Measurements from ENCODE around the gene MYBPC3. TPM values are rescaled to one million over a fixed set of nuclear protein-coding genes. Genes with fewer than 3 reads are reported as not detected.
A peak's percentile ranks its signal among the peaks of the same experiment; 100 is the strongest.

MYBPC3 gene
- polyA plus RNA-seq: 1 to 10 TPM in 1 of 4 donors, under 1 TPM in 2, not detected in 1; 0.03 to 5.4 (median 0.04) TPM
- long read RNA-seq, donor 1: 0 reads
- long read RNA-seq, donor 2: 0 reads
- long read RNA-seq, donor 3: 0 reads
- long read RNA-seq, donor 4: 0 reads
- long read RNA-seq, donor 5: 0 reads
- long read RNA-seq, donor 6: 0 reads
- long read RNA-seq, donor 7: 0 reads
- long read RNA-seq, donor 8: 0 reads
- long read RNA-seq, donor 9: 0 reads
- long read RNA-seq, donor 10: 0 reads

- DNase-seq (no peak), FAIRE-seq (no peak)
- Histone ChIP-seq H3K27me3 (ENCODE audit: control insufficient read depth in 3 of 3, insufficient read depth in 3 of 3, low read length in 3 of 3) (no peaks in the 10 kb centered on the region), H3K27ac (ENCODE audit: low read depth in 1 of 3, low read length in 2 of 3) (no peak within 1 kb of the TSS), H3K9me3 (ENCODE audit: control insufficient read depth in 2 of 2, insufficient read depth in 1 of 2, low read depth in 1 of 2, low read length in 1 of 2) (no peaks in the 10 kb centered on the region), H3K4me3 (ENCODE audit: low read depth in 1 of 3, low read length in 3 of 3) (no peak within 1 kb of the TSS), H3K36me3 (ENCODE audit: control insufficient read depth in 3 of 3, insufficient read depth in 2 of 3, low read depth in 1 of 3, low read length in 3 of 3) (no peaks in the 10 kb centered on the region), H3K4me1 (ENCODE audit: control insufficient read depth in 3 of 3, insufficient read depth in 2 of 3, low read depth in 1 of 3, low read length in 2 of 3) (no peaks in the 10 kb centered on the region)
- WGBS, 3 donors: 84 to 85% (median 85%) methylated on average over 5 of the region's 5 CpGs
These were observed at the start of gene MYBPC3 for GRCh38 chr11:47352556-47352955. TSS of gene MYBPC3 (minus strand) at chr11:47352702. CDS start at chr11:47352647, 55 bp downstream.

DNA sequence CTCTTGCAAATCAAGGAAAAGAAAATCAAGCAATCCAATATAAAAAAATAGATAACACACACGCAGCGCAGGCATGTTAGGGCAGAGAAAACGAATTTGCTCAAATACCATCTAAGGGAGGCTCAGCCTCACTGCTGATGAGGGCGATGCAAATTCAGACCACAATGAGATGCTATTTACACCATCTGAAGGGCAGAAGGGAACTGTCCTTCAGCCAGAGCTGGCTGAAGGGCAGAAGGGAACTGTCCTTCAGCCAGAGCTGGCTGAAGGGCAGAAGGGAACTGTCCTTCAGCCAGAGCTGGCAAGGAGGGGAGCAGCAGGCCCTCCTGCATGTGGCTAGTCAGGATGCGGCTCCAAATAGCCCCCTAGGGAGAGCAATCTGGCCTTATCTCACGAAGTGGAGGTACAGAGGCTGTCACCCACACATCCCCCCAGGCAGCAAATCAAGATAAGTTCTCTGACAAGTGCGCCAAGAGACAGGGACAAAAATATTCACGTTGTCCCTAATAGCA is 48.3 kb upstream of the MYBPC3 start:
- Histone ChIP-seq H3K4me1 (ENCODE audit: control insufficient read depth in 3 of 3, insufficient read depth in 2 of 3, low read depth in 1 of 3, low read length in 2 of 3) (peaks cover 0 to 4% (median 3%) of the 10 kb centered on the region in 3 donors), H3K27ac (ENCODE audit: low read depth in 1 of 3, low read length in 2 of 3) (peak overlapping the region in 1 of 3 donors; percentile 69), H3K9me3 (ENCODE audit: control insufficient read depth in 2 of 2, insufficient read depth in 1 of 2, low read depth in 1 of 2, low read length in 1 of 2) (no peaks in the 10 kb centered on the region), H3K36me3 (ENCODE audit: control insufficient read depth in 3 of 3, insufficient read depth in 2 of 3, low read depth in 1 of 3, low read length in 3 of 3) (no peaks in the 10 kb centered on the region), H3K4me3 (ENCODE audit: low read depth in 1 of 3, low read length in 3 of 3) (peak overlapping the region in 1 of 3 donors; percentile 52), H3K27me3 (ENCODE audit: control insufficient read depth in 3 of 3, insufficient read depth in 3 of 3, low read length in 3 of 3) (no peaks in the 10 kb centered on the region)
- DNase-seq (no peak), FAIRE-seq (no peak)
- 16 to 32% (median 31%) methylated on average over 8 of the region's 8 CpGs for WGBS, 3 donors

DNA sequence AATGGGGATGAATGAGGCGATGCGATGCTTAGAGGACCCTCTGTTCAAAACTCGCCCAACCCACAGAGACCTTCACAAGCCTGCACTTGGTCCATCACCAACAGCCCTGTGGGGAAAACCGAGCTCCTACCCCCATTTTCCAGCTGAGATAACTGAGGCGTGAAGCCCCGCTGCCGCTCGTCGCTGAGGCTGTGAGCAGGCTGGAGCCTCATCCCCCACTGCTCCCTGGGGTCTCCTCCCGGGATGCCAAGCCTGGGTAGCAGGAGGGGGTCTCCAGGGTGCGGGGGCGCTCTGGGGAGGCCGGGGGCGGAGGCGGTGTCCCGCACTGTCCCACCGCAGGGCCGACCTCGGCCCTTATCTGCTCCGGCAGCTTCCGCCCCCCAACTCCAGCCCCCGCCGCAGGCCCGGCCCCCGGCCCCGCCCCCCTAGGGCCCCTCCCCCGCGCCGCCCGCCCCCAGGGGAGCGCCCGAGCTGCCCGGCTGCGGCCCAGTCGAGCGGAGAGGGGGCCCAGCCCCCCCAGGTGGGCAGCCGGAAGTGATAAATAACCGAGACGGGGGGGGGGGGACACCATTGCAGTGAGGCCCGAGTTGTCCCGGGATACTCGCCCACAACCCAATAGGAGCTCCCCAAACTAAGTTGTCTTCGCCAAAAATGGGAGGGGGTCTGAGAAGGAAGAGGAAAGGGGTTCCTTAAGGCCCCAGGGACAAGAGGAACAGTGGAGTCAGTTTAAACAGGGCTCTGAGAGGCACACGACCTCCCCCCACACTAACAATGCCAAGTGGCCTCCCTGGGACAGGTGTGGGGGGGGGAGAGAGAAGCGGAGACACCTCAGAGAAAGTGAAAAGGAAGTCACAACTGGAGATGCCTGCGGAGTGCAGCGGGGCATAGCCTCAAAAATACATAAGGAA is 47.6 kb upstream of the MYBPC3 start:
- FAIRE-seq: no peak
- Histone ChIP-seq H3K27ac (ENCODE audit: low read depth in 1 of 3, low read length in 2 of 3) (peak overlapping the region in 2 of 3 donors; percentile 53 to 69), H3K4me3 (ENCODE audit: low read depth in 1 of 3, low read length in 3 of 3) (peak overlapping the region; percentile 31 to 62 (median 51)), H3K4me1 (ENCODE audit: control insufficient read depth in 3 of 3, insufficient read depth in 2 of 3, low read depth in 1 of 3, low read length in 2 of 3) (peaks cover 0 to 4% (median 3%) of the 10 kb centered on the region in 3 donors), H3K9me3 (ENCODE audit: control insufficient read depth in 2 of 2, insufficient read depth in 1 of 2, low read depth in 1 of 2, low read length in 1 of 2) (no peaks in the 10 kb centered on the region), H3K27me3 (ENCODE audit: control insufficient read depth in 3 of 3, insufficient read depth in 3 of 3, low read length in 3 of 3) (no peaks in the 10 kb centered on the region), H3K36me3 (ENCODE audit: control insufficient read depth in 3 of 3, insufficient read depth in 2 of 3, low read depth in 1 of 3, low read length in 3 of 3) (no peaks in the 10 kb centered on the region)
- DNase-seq: peak in 1 of 2 donors; percentile 41
- WGBS, 3 donors: 6 to 9% (median 6%) methylated on average over 25 to 47 of the region's 47 CpGs

GRCh38 chr11:47398551-47398950 is 46.0 kb upstream of the MYBPC3 start:
- H3K36me3 ChIP-seq (ENCODE audit: control insufficient read depth in 3 of 3, insufficient read depth in 2 of 3, low read depth in 1 of 3, low read length in 3 of 3): no peaks in the 10 kb centered on the region
- no peaks in the 10 kb centered on the region for H3K27me3 ChIP-seq (ENCODE audit: control insufficient read depth in 3 of 3, insufficient read depth in 3 of 3, low read length in 3 of 3)
- FAIRE-seq (no peak), DNase-seq (no peak)
- peaks cover 0 to 6% (median 3%) of the 10 kb centered on the region in 3 donors for H3K4me1 ChIP-seq (ENCODE audit: control insufficient read depth in 3 of 3, insufficient read depth in 2 of 3, low read depth in 1 of 3, low read length in 2 of 3)
- WGBS, 3 donors: 98 to 100% (median 100%) methylated on average over 1 of the region's 1 CpG
- H3K9me3 ChIP-seq (ENCODE audit: control insufficient read depth in 2 of 2, insufficient read depth in 1 of 2, low read depth in 1 of 2, low read length in 1 of 2): no peaks in the 10 kb centered on the region
- H3K27ac ChIP-seq (ENCODE audit: low read depth in 1 of 3, low read length in 2 of 3): no peak overlapping the region
- H3K4me3 ChIP-seq (ENCODE audit: low read depth in 1 of 3, low read length in 3 of 3): no peak overlapping the region

- Histone ChIP-seq H3K4me3 (ENCODE audit: low read depth in 1 of 3, low read length in 3 of 3) (no peak overlapping the region), H3K27me3 (ENCODE audit: control insufficient read depth in 3 of 3, insufficient read depth in 3 of 3, low read length in 3 of 3) (no peaks in the 10 kb centered on the region), H3K36me3 (ENCODE audit: control insufficient read depth in 3 of 3, insufficient read depth in 2 of 3, low read depth in 1 of 3, low read length in 3 of 3) (no peaks in the 10 kb centered on the region), H3K27ac (ENCODE audit: low read depth in 1 of 3, low read length in 2 of 3) (no peak overlapping the region), H3K9me3 (ENCODE audit: control insufficient read depth in 2 of 2, insufficient read depth in 1 of 2, low read depth in 1 of 2, low read length in 1 of 2) (no peaks in the 10 kb centered on the region), H3K4me1 (ENCODE audit: control insufficient read depth in 3 of 3, insufficient read depth in 2 of 3, low read depth in 1 of 3, low read length in 2 of 3) (peaks cover 0 to 7% (median 3%) of the 10 kb centered on the region in 3 donors)
- FAIRE-seq (no peak), DNase-seq (no peak)
- 91 to 93% (median 91%) methylated on average over 3 of the region's 3 CpGs for WGBS, 3 donors
These were observed 45.5 kb upstream of the MYBPC3 start for GRCh38 chr11:47398011-47398410.

GRCh38 chr11:47396049-47396320 is 43.5 kb upstream of the MYBPC3 start:
- WGBS, 3 donors: 86 to 94% (median 91%) methylated on average over 3 of the region's 3 CpGs
- H3K4me1 ChIP-seq (ENCODE audit: control insufficient read depth in 3 of 3, insufficient read depth in 2 of 3, low read depth in 1 of 3, low read length in 2 of 3): peaks cover 0 to 7% (median 3%) of the 10 kb centered on the region in 3 donors
- no peak overlapping the region for H3K4me3 ChIP-seq (ENCODE audit: low read depth in 1 of 3, low read length in 3 of 3)
- no peaks in the 10 kb centered on the region for H3K36me3 ChIP-seq (ENCODE audit: control insufficient read depth in 3 of 3, insufficient read depth in 2 of 3, low read depth in 1 of 3, low read length in 3 of 3)
- FAIRE-seq (no peak), DNase-seq (no peak)
- peak overlapping the region in 1 of 3 donors; percentile 78 for H3K27ac ChIP-seq (ENCODE audit: low read depth in 1 of 3, low read length in 2 of 3)
- no peaks in the 10 kb centered on the region for H3K9me3 ChIP-seq (ENCODE audit: control insufficient read depth in 2 of 2, insufficient read depth in 1 of 2, low read depth in 1 of 2, low read length in 1 of 2)
- no peaks in the 10 kb centered on the region for H3K27me3 ChIP-seq (ENCODE audit: control insufficient read depth in 3 of 3, insufficient read depth in 3 of 3, low read length in 3 of 3)

GRCh38 chr11:47395223-47396048 is 42.9 kb upstream of the MYBPC3 start:
- no peak for FAIRE-seq
- 80 to 88% (median 80%) methylated on average over 25 of the region's 25 CpGs for WGBS, 3 donors
- Histone ChIP-seq H3K27ac (ENCODE audit: low read depth in 1 of 3, low read length in 2 of 3) (peak overlapping the region; percentile 42 to 78 (median 63)), H3K4me1 (ENCODE audit: control insufficient read depth in 3 of 3, insufficient read depth in 2 of 3, low read depth in 1 of 3, low read length in 2 of 3) (peaks cover 0 to 3% (median 3%) of the 10 kb centered on the region in 3 donors), H3K36me3 (ENCODE audit: control insufficient read depth in 3 of 3, insufficient read depth in 2 of 3, low read depth in 1 of 3, low read length in 3 of 3) (no peaks in the 10 kb centered on the region), H3K4me3 (ENCODE audit: low read depth in 1 of 3, low read length in 3 of 3) (no peak overlapping the region), H3K27me3 (ENCODE audit: control insufficient read depth in 3 of 3, insufficient read depth in 3 of 3, low read length in 3 of 3) (no peaks in the 10 kb centered on the region), H3K9me3 (ENCODE audit: control insufficient read depth in 2 of 2, insufficient read depth in 1 of 2, low read depth in 1 of 2, low read length in 1 of 2) (no peaks in the 10 kb centered on the region)
- DNase-seq: no peak

All from small intestine (tissue), 16 donors.